ENCODE data around the gene ULK4.

GRCh38 chr3:41216422-41216821, 745.5 kb downstream of the ULK4 start:
- TF ChIP-seq EZH2 (IDR thresholded peaks at IDR 0.05; ENCODE audit: borderline replicate concordance, low read depth, low read length, severe bottlenecking) (no peak), CTCF (IDR thresholded peaks at IDR 0.05; ENCODE audit: borderline replicate concordance, extremely low read depth, low read length, poor library complexity, severe bottlenecking) (no peak)

Data from DND-41 (cell line).